IPS-18a (cell line): ENCODE measurements around the gene WNT5B.
"Not testable (repeated sequence)": the region's sequence is repeated elsewhere in the genome, so short reads cannot be mapped to it uniquely, and the experiment has no call there.

Experiments
- H3K27ac ChIP-seq: one replicate; pipeline ENCODE4 v1.5.1; 2013; ENCODE audit warnings: low read length
- H3K27me3 ChIP-seq: one replicate; pipeline ENCODE4 v1.6.1; 2013; ENCODE audit warnings: mild to moderate bottlenecking, low read length; ENCODE audit not compliant: control insufficient read depth, insufficient read depth
- H3K36me3 ChIP-seq: one replicate; pipeline ENCODE4 v1.6.1; 2013; ENCODE audit warnings: low read depth, low read length; ENCODE audit not compliant: control insufficient read depth
- H3K4me1 ChIP-seq: one replicate; pipeline ENCODE4 v1.6.1; 2013; ENCODE audit warnings: low read depth, low read length; ENCODE audit not compliant: control insufficient read depth
- H3K4me3 ChIP-seq: one replicate; pipeline ENCODE4 v1.5.1; 2013; ENCODE audit warnings: low read length
- H3K9ac ChIP-seq: one replicate; pipeline ENCODE4 v1.6.1; 2013; ENCODE audit warnings: mild to moderate bottlenecking, low read length, moderate library complexity
- H3K9me3 ChIP-seq: one replicate; pipeline ENCODE4 v1.6.1; 2013; ENCODE audit warnings: low read depth, low read length; ENCODE audit not compliant: control insufficient read depth

The WNT5B gene

DNA sequence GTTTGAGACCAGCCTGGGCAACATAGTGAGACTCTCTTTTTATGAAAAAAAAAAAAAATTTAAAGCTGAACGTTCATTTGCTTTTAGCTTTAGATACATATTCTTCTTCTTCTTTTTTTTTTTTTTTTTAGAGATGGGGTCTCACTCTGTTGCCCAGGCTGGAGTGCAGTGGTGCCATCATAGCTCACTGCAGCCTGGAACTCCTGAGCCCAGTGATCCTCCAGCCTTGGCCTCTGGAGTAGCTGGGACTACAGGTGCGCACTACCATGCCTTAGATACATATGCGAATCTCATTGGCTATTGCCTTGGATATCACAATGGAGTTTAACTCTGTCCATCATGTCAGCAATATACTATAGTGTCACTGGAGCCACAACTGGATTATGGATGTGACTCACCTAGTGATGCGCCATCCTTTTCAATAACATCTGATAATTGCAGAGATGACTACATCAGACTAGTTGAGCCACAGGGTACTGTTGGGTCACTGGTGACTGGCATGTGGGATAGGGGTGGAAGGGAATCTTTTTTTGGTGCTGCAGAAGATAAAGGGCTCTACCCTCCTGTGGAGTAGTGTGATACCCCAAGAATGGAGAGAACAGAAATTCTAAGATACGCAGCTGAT, 59.2 kb downstream of the WNT5B start:
- Histone ChIP-seq H3K4me3 (no peak overlapping the region), H3K27ac (no peak overlapping the region), H3K36me3 (no peaks in the 10 kb centered on the region), H3K4me1 (peaks cover 5% of the 10 kb centered on the region), H3K27me3 (no peaks in the 10 kb centered on the region), H3K9ac (no peak overlapping the region), H3K9me3 (no peaks in the 10 kb centered on the region)

- Histone ChIP-seq H3K27me3 (no peaks in the 10 kb centered on the region), H3K36me3 (no peaks in the 10 kb centered on the region), H3K9me3 (no peaks in the 10 kb centered on the region), H3K4me3 (peak within 1 kb of the TSS; percentile 98), H3K4me1 (peaks cover 5% of the 10 kb centered on the region), H3K9ac (peak within 1 kb of the TSS; percentile 88), H3K27ac (peak within 1 kb of the TSS; percentile 57)
These were observed 61.6 kb downstream of the WNT5B start, which contains the start of gene ADIPOR2 for GRCh38 chr12:1690578-1691122. TSS of gene ADIPOR2 (plus strand) at chr12:1691070. CDS start at chr12:1754344, 63,274 bp downstream.

GRCh38 chr12:1691123-1692007, 62.3 kb downstream of the WNT5B start:
- no peaks in the 10 kb centered on the region for H3K36me3 ChIP-seq
- H3K4me1 ChIP-seq = peaks cover 5% of the 10 kb centered on the region
- H3K9me3 ChIP-seq = no peaks in the 10 kb centered on the region
- peak overlapping the region; percentile 98 for H3K4me3 ChIP-seq
- peak overlapping the region; percentile 57 for H3K27ac ChIP-seq
- H3K27me3 ChIP-seq = no peaks in the 10 kb centered on the region
- peak overlapping the region; percentile 88 for H3K9ac ChIP-seq

GRCh38 chr12:1692226-1692625, 63.2 kb downstream of the WNT5B start:
- Histone ChIP-seq H3K27ac (no peak overlapping the region), H3K4me3 (peak overlapping the region; percentile 98), H3K9ac (peak overlapping the region; percentile 88), H3K27me3 (no peaks in the 10 kb centered on the region), H3K9me3 (no peaks in the 10 kb centered on the region), H3K4me1 (peaks cover 5% of the 10 kb centered on the region), H3K36me3 (no peaks in the 10 kb centered on the region)

DNA sequence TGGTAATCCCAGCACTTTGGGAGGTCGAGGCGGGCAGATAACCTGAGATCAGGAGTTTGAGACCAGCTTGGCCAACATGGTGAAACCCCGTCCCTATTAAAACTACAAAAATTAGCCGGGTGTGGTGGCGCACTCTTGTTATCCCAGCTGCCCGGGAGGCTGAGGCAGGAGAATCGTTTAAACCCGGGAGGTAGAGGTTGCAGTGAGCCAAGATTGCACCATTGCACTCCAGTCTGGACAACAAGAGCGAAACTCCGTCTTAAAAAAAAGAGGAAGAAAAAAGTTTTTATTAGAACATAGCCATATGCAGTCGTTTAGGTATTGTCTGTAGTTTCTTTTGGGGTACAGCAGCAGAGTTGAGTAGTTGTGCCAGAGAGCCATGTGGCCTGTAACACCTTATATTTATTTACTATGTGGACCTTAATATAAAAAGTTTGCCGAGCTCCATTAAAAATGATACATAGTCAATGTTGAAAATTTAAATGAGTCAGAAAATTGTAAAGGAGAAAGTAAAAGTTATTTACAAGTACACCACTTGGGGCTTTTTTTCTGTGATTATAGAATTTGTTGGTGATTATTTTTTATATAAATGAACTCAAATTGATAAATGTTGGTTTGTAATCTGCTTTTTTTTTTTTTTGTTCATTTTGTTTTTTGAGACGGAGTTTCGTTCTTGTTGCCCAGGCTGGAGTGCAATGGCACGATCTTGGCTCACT, 64.0 kb downstream of the WNT5B start:
- no peak overlapping the region for H3K9ac ChIP-seq
- no peaks in the 10 kb centered on the region for H3K9me3 ChIP-seq
- no peak overlapping the region for H3K27ac ChIP-seq
- H3K4me3 ChIP-seq = no peak overlapping the region
- H3K4me1 ChIP-seq = peaks cover 5% of the 10 kb centered on the region
- H3K27me3 ChIP-seq = no peaks in the 10 kb centered on the region
- no peaks in the 10 kb centered on the region for H3K36me3 ChIP-seq

DNA sequence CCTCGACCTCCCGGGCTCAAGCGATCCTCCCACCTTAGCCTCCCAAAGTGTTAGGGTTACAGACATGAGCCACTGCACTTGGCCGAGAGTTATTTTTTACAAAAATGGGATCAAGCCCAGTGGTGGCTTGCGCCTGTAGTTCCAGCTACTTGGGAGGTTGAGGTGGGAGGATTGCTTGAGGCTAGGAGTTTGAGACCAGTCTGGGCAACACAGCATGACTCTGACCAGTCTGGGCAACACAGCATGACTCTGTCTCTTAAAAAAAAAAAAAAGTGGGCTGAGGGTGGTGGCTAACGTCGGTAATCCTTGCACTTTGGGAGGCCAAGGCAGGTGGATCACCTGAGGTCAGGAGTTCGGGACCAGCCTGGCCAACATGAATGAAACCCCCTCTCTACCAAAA, 66.1 kb downstream of the WNT5B start:
- not testable (repeated sequence) for H3K4me3 ChIP-seq, H3K27me3 ChIP-seq, H3K36me3 ChIP-seq, H3K4me1 ChIP-seq, H3K9ac ChIP-seq, H3K9me3 ChIP-seq, H3K27ac ChIP-seq

DNA sequence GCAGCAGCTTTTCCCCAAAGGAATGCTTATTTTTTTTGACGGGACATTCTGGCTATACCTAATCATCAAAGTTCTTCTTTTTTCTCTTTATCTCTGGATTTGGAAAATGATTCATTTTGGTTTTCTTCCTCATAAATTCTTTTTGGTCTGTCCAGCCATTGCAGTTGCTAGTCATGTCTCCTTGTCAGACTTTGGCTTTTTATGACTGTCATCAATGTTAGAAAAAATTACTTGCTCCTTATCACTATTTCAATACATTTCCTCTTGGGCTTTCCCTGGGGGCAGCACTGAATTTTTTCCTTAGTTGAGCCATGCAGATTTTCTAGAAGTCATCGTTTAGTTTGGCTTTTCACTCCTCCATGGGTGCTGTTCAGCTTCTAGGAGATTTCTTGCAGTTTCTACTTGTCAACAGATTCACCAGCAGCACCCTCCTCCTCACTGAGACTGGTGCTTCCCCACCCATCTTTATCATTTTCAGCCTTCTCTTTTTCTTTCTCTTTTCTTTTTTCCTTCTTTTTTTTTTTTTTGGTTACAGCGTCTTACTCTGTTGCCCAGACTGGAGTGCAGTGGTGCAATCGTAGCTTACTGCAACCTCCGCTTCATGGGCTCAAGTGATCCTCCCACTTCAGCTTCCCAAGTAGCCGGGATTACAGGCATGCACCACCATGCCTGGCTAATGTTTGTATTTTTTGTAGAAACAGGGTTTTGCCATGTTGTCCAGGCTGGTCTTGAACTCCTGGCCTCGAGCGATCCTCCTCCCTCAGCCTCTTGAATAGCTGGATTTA, 67.0 kb downstream of the WNT5B start:
- Histone ChIP-seq H3K9me3 (no peaks in the 10 kb centered on the region), H3K4me3 (no peak overlapping the region), H3K27me3 (no peaks in the 10 kb centered on the region), H3K27ac (no peak overlapping the region), H3K4me1 (no peaks in the 10 kb centered on the region), H3K36me3 (no peaks in the 10 kb centered on the region), H3K9ac (no peak overlapping the region)

DNA sequence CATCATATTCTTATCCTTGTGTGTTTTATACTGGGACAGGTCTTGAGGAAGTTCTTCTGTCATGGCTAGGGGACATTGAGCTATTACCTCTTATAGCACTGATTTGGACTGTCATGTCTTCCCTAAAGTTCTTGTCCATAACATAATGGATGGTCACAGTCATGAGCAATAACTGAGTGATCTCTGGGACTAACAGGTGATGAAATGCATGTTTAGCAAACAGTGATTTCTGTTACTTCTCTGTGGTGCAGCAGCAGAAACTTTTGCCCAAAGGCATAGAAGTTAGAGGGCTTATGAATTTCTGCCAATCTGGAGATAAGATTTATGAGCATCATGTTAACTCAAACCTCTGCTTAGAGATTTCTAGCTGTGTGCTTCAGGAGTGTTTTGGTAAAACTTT, 67.8 kb downstream of the WNT5B start:
- Histone ChIP-seq H3K27ac (no peak overlapping the region), H3K9me3 (no peaks in the 10 kb centered on the region), H3K36me3 (no peaks in the 10 kb centered on the region), H3K27me3 (no peaks in the 10 kb centered on the region), H3K4me1 (no peaks in the 10 kb centered on the region), H3K4me3 (no peak overlapping the region), H3K9ac (no peak overlapping the region)
